GM19043 (cell line): ENCODE data around the gene TSPEAR.
"Not testable (repeated sequence)": the region's sequence is repeated elsewhere in the genome, so short reads cannot be mapped to it uniquely, and the experiment has no call there.

Source experiments
- ATAC-seq: cut with Tn5 transposase; IDR thresholded peaks from one replicate; pipeline ENCODE4 v1.9.1; 2021; ENCODE audit warnings: low read depth; ENCODE audit not compliant: unreplicated experiment

The TSPEAR gene

GRCh38 chr21:44483288-44484237 lies 227.8 kb downstream of the TSPEAR start:
- no peak for ATAC-seq

- ATAC-seq, result no peak
These were observed 228.6 kb downstream of the TSPEAR start for GRCh38 chr21:44482581-44483287.

GRCh38 chr21:44480200-44481053 lies 230.9 kb downstream of the TSPEAR start:
- no peak for ATAC-seq

- ATAC-seq, result not testable (repeated sequence)
These were observed 231.7 kb downstream of the TSPEAR start for GRCh38 chr21:44479556-44480199.

GRCh38 chr21:44478801-44479167 lies 232.6 kb downstream of the TSPEAR start:
- no peak for ATAC-seq

- no peak for ATAC-seq
These were observed 233.1 kb downstream of the TSPEAR start for GRCh38 chr21:44478124-44478800.

- ATAC-seq, result no peak
These were observed 233.7 kb downstream of the TSPEAR start for GRCh38 chr21:44477712-44478111.

- no peak for ATAC-seq
These were observed 234.2 kb downstream of the TSPEAR start for GRCh38 chr21:44477131-44477530.

GRCh38 chr21:44475266-44475845 lies 236.0 kb downstream of the TSPEAR start:
- ATAC-seq, result no peak

GRCh38 chr21:44473915-44474555 lies 237.3 kb downstream of the TSPEAR start:
- ATAC-seq, result no peak

GRCh38 chr21:44471996-44472395 lies 239.4 kb downstream of the TSPEAR start:
- ATAC-seq, result no peak

- no peak for ATAC-seq
These were observed 240.0 kb downstream of the TSPEAR start for GRCh38 chr21:44471341-44471740.

GRCh38 chr21:44467859-44468195 lies 243.5 kb downstream of the TSPEAR start:
- ATAC-seq, result no peak

- no peak for ATAC-seq
These were observed 244.1 kb downstream of the TSPEAR start for GRCh38 chr21:44466996-44467858.

- no peak for ATAC-seq
These were observed 244.9 kb downstream of the TSPEAR start for GRCh38 chr21:44466351-44466954.

GRCh38 chr21:44464351-44464750 lies 247.0 kb downstream of the TSPEAR start:
- ATAC-seq, result no peak

- ATAC-seq, result no peak
These were observed 247.6 kb downstream of the TSPEAR start for GRCh38 chr21:44463724-44464123.

- ATAC-seq, result no peak
These were observed 248.6 kb downstream of the TSPEAR start for GRCh38 chr21:44462834-44463200.
